Umbilical cord (tissue), 2 donors: Measurements from ENCODE around the gene BACH2. TPM values are rescaled to one million over a fixed set of nuclear protein-coding genes. Genes with fewer than 3 reads are reported as not detected.
"Not testable (repeated sequence)": the region's sequence is repeated elsewhere in the genome, so short reads cannot be mapped to it uniquely, and the experiment has no call there.

Source experiments
- DNase-seq: peaks from one replicate; pipeline ENCODE4 v3.0.0-alpha.2; 2015; ENCODE audit warnings: low spot score
- total RNA-seq: library from RNA; depleted of rRNA; stranded (reverse); fragments of >200 nt; gene quantifications from one replicate; pipeline ENCODE4 v1.2.3, GENCODE V29; 2014; ENCODE audit warnings: low replicate concordance; ENCODE audit not compliant: insufficient read depth

BACH2 gene
- total RNA-seq, 1 donor from 2014 or later: 7.9 TPM

DNA sequence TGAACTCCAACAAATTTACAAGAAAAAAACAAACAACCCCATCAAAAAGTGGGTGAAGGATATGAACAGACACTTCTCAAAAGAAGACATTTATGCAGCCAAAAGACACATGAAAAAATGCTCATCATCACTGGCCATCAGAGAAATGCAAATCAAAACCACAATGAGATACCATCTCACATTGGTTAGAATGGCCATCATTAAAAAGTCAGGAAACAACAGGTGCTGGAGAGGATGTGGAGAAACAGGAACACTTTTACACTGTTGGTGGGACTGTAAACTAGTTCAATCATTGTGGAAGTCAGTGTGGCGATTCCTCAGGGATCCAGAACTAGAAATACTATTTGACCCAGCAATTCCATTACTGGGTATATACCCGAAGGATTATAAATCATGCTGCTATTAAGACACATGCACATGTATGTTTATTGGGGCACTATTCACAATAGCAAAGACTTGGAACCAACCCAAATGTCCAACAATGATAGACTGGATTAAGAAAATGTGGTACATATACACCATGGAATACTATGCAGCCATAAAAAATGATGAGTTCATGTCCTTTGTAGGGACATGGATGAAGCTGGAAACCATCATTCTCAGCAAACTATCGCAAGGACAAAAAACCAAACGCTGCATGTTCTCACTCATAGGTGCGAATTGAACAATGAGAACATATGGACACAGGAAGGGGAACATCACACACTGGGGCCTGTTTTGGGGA, 264.0 kb downstream of the BACH2 start:
- DNase-seq: not testable (repeated sequence)

DNA sequence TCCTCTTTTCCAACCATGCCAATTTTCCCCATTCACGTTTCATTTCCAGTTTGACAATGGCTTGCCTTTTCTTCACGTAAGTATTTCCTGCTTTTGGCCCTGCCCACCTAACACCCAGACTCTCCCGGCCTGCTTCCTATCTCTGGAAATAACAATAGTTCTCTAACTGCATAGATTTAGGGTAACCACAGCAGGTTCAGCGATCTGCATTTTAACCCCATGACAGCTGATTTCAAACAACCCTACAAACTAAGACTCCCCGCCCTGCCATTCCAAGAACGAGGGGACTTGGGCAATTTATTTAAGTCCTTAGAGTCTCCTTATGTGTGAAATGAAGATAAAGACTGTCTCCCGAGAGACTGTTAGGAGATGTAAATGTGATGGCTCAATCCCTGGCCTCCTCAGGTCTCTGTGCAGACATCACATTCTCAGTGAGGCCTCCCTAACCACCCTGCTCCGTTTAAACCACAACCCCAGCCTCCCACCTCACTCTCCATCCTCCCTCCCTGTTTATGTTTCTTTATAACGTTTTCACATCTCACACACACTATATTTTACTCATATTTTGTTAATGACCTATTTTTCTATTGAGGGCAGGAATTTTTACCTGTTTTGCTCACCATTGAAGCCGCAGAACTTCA, 267.5 kb downstream of the BACH2 start:
- DNase-seq: no peak

DNA sequence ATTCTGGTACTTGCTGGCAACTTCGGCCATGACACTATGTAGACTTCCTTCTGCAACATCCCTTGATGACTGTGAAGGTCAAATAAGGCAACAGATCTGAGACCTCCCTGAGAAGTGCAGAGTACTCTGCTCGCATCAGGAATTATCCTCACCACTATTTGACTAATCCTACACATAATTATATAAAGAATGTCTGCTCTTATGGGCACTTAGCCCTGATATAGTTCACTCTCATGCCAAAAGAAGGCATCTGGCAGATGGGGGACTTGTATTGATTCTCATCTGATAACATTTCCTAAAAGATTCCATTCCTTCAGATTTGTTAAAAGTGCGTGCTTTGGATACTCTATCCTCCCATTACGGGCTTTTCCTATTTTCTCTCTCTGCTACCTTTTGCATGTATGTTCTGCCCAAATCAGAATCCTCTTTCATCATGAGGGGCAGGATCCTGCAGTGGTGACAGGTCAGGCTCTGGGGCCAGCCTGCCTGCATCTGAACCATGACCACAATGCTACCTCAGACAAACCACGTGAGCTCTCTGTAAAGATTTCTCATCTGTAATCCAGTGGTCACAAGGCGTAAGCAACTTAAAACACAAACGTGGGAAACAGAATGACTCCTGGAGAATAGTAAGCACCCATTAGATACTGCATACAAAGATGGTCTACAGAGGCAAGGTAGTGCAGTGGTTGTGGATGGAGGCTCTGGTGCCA, 268.4 kb downstream of the BACH2 start:
- DNase-seq: no peak

DNA sequence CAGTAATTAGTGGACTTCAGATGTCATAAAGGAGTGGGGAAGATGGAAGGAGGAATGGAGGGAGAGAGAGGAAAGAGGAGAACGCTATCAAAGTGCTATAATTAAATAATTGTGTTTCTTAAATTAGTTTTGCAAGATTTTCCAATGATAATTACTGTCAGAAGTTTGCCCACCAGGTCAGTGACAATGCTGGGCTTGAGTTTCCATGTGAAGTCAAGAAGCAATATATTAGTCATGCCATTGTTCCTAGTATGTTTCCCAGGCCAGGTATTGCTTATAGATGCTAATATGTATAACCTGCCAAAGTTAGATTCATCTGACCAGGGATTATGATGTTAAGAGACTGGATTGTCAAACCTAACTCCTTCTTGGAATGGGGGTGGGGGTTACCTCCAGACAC, 270.4 kb downstream of the BACH2 start:
- no peak for DNase-seq

DNA sequence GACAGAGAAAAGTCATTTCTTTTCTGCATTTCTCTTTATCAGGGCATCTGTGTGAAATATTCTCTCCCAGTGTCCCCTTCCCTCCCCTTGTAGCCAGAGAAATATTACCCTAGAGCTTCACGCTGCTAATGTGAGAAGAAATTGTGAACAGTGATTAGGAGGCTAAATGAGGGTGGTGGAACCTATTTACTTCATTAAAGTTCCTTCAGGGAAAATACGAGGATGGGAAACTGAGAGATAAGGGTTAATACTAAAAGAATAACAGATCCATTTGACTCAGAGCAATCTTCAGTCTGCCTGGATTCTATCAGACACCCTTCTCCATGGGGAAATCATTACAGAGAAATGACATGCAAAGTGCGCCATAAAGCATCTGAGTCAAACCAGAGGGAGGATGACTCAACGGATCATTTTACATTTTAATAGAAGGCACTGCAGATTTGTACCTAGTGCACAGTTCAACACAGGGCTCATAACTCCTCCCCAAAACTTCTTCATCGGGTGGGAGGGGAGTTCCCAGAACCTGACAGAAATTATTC, 271.1 kb downstream of the BACH2 start:
- DNase-seq: peak; percentile 96

DNA sequence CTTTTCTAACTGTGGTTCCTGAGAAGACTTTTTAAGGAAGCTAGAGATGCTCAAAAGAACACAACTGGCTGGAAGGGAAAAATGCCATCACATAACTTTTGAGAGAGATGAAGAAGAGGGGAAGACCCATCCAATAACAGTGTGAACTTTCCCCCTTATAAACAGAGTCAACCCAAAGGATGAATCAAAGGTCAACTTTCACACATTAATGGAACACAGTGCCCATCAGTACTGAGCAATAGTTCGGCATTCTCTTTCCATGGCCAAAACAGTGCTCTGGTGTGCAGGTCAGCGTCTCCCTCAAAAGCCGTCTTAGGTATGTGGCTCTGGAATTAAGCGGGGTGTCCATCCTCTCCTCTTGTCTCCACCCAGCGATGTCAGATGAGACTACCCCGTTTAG, 272.0 kb downstream of the BACH2 start:
- DNase-seq: no peak

DNA sequence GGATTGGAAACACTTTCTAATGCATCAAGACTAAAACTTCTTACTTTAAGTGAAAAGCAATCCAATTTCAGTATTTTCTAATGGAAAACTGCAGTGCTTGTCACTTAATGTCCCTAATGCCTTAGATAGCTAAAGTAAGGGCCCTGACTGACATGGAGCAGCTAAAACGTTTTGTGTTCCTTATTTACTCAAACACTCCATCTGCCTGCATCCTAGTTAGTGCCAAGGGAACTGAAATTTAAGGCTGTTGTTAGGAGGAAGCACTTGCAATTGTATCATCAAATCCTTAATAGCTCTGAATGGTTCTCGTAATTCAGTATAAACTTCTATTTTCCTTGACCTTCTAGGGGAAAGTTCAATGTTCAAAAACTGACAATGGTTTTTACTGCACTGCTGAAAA, 274.9 kb downstream of the BACH2 start:
- DNase-seq: no peak

DNA sequence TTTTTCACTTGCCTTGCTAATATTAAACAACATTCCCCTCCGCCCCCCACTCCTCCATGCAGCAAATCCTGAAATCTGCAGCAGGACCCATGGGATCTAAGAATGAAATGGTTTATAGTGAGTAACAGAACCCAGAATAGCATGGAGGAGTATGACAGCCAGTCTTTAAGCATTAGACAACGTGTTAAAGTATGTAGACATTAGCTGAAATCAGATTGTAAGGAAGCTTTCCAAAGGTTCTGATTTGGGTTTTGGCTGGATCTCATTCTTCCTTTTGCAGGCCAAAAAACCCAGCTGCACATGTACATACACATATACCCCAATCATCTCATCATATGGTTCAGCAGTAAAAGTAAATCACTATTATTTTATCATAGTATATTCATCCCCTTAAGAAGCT, 275.9 kb downstream of the BACH2 start:
- DNase-seq: no peak

DNA sequence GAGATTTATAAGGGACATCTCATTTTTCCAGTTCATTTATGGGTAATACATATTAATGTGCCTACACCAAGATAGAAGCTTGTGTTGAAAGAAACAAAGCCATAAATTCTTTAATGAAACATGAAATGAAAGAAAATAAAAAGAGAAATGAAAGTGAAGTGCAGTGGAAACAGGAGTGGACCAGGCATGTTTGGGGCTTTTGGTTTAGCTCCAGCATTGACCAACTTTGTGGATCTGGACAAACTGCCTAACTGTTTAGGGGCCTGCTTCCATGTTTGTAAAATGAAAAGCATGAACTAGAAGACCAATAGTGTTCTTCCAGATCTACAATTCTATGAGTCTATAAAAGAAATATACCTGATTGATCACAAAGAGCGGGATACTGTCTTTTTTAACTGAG, 277.4 kb downstream of the BACH2 start:
- DNase-seq: no peak

DNA sequence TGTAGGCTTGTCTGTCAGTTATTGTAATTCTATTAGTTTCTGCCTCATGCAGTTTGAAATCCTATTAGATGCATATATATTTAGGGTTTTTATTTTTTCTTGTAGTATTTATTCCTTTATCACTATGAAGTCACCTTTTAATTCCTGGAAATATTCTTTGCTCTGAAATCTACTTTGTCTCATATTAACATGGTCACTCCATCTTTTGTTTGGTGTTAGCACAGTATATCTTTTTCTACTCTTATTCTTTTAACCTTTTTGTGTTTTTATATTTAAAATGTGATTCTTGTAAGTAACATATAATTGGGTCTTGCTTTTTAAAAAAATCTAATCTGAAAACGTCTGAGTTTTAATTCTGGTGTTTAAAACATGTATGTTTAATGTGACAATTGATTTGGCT, 280.8 kb downstream of the BACH2 start:
- no peak for DNase-seq

DNA sequence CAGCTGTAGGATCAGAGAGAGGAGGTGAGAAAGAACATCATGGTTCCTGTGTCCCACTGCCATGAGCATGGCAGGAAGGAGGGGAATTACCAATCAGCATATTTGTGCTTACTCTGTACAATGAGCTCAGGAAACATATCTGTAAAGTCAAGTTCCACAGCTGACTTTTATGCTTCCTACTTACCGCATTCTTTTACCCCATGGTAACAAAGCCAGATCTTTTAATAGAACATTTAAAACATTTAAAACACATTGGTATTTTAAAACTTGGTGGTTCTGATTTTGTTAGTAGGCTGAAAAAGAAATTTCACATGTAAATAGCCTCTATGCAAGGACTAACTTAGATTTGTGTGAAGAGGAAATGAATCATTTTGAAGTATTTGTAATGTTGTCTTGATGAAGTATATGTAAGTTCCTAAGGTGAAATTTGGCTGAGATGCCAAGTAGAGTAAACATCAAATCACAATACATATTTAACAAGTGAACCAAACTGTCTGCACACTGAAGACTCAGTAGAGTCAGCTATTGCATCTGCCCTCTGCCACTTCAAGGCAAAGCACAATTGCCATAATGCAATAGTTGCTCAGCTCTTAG, 287.6 kb downstream of the BACH2 start:
- no peak for DNase-seq

DNA sequence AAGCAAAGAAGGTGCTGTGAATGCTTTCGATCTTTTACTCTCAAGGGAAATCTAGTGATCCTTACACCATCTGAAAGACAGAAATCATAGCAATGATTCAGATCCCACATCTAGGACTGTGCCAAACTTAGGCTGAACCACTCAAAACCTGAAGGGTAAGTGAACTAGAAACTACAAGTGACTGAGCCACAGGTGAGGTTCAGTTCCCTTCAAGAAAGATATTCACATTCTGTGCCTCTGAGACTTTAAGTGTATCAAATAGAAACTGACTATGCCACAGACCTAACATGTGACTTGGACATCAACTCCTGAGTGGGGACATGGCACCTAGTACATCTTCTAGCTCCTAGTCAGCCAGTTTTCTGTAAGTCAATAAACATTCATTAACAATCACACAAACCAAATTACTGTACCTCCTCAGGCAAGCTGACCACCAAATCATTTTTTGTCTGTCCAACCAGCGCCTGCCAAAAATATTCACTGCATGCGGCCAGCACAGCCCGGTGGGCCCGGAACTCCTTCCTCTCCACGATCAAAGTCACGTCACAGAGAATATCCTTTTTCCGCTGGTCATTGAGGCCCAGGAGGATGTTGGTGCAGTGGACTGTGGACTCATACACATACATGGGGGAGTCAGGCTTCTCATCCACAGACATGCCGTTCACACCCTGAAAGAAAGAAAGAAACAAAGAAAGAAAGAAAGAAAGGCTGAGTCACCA, 288.3 kb downstream of the BACH2 start:
- DNase-seq: no peak

DNA sequence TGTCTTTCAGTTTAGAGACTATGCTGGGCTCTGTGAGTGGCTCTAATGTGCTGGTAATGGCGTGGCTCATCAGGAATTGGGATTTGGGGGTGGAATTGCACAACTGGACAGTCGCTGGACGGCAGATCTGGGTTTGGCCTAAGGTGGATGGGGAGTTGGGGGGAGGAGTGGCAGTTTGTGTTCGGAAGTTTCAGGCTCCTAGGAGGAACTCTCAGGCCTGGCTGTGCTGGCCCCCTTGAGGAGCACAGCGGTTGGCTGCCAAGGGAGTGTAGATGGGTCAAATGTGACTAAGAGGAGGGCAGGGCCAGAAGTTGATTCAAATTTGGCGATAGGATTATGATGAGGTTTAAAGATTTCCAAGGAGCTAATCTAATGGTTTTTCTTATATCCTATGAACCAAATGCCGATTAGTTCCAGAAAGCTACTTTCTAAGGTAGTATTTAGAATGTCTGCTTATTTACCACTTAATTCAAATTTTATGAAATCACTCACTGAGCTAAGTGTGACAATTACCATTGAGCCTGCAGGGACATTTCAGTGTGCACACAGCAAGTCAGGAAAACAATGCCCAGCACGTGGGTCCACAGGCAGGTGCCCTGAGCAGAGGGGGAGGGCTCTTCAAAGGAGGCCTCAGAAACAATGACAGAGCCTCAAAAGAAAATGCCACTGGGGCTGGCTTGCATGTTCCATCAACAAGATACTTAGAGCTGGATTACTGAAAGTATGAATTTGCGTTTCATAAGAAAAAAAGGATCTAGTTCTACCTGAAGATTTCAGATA, 291.4 kb downstream of the BACH2 start:
- no peak for DNase-seq

DNA sequence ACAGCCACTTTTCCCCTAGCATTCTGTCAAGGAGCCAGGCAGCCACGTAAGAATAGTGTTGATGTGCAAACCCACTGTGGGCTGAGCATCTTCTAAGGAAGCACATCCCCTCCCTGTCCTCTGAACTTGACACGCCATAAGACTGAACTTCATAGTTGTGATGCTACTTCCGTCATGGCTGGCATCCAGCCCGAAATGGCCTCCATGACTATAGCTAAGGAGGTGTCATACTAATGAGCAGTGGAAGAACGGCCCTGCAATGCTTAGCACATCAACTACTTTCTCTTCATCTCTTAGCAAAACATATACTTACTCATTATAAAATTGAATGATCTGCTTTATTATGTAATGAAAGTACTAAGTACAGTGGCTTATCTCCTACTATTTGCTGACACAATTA, 292.1 kb downstream of the BACH2 start:
- no peak for DNase-seq

DNA sequence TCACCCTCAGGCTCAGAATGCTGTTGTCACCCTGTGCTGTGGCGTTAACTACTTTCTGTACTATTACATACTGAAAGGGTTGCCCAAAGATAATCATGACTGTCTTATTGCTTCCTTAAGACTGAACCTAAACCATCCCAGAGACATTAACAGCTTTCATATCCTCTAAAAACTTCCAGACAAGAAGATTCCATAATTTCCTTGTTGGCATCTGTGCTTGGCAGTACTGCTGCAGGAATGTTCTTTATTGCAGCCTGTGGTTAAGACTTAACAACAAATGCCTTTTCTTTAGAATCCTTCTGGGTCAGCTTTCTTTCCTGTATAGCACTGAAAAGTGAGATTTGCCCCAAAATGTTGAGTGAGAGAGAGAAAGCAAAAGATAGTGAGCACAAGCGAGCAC, 292.7 kb downstream of the BACH2 start:
- DNase-seq: peak; percentile 28

DNA sequence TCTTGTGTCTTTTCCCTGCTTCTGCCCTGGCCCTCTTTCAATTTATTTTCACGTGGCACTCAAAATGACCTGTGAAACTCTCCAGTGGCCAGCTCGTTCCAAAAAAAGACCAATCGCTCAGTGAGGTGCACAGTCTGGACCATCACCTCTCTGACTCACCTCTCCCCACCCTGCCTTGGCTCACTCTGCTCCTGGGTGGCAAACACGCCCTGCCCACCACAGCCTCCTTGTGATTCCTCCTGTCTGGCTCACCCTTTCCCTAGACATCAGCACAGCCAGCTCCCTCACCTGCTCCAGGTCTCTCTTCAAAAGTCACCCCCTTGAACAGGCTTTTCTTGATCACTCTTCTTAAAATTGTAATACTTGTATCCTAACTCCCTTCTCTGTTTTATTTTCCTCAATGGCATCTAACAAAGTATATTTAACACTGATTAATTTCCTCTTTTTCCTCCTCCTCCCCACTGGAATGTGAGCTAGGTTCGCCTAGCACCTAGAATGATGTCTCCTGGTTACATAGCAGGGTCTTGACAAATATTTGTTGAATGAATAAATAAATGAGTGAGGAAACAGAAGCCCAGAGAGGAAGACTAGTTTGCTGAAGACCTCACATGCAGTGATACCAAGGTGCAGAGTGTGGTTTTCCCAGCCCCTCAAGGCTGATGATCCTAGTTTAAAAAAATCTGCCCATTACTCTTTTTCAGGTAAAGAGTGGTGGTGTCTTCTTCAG, 293.4 kb downstream of the BACH2 start:
- DNase-seq: no peak

DNA sequence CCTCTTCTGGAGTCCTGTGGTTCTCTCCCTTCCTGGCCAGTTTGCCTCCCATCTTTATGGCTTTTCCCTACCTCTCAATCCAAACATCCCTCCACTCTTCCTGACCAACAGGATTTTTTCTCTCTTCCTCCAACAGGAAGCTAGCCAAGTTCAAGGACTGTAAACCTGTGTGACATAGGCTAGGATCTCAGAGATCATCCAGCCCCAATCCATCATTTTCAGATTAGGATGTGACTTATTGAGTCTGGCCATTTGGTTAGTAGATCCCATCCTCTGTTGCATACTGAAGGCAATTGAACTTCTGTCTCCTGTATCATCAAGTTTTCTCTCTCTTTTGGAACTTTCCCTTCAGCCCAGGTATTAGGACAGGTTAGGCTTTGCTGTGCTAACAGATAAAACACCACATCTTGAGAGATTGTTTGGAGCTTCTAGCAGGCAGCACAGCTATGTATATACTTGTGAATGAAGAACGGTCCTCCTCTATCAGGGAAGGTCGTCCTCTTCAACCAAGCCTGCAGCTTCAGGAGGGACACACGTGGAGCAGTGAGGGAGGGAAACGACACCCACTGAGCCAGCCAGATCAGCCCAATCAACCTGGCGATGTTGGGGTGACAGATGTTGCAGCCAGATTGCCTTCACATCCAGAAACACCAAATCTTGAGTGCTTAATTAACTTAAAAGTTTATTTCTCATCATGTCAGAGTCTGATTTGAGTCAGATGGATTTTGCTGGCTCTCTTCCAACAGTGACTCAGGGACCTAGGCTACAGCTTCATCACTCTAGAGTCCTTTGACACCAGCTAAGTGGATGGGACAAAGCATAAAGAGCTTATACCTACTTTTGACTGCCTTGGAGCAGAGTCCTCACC, 295.5 kb downstream of the BACH2 start:
- no peak for DNase-seq

DNA sequence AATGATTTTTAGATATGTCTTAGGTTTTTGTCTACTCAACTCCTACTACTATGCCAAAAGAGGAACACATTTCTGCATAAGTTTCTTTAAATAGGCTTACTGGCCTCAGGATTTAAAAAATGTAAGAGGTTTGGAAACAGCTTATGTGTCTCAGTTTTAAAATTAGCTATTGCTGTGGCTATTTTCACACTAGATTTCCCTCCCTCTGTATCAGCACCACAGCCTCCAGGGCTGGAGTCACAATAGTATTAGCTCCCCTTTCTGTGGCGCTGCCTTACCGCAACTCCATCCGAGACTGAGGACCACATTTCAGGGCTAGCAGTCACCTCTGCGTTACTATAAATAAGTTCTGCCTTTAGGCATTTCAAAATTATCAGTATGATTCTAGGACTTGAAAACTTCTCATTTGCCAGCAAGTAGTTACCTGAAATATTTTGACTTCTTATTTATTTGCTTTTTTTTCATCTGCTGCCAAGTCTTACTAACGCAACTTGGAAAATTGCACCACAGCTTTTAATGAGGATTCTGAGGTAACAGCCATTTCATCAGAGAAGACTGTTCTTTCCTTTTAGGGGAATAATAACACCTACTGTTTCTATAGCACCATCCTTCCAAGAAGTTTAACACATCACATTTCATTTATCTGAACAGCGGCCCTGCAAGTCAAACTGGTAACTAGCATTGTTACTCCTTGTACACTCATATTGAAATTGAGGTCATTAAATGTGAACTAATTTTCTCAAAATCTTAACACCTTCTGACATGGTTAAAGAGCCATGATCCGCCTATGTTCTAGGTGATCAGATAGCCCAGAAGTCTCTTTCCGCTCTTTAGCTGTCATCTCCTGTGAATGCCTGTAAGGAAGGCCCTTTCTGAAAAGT, 296.5 kb downstream of the BACH2 start:
- peak; percentile 63 for DNase-seq
